Esophagus mucosa (tissue), 1 donor: ENCODE results near the gene STING1. TPM values are rescaled to one million over a fixed set of nuclear protein-coding genes. Genes with fewer than 3 reads are reported as not detected.
"Not testable (repeated sequence)": the region's sequence is repeated elsewhere in the genome, so short reads cannot be mapped to it uniquely, and the experiment has no call there.

ENCODE experiments used
- ATAC-seq: fragments of 200-7000 bp; cut with Tn5 transposase; one replicate; pipeline ENCODE4 v1.9.1; 2020
- total RNA-seq: library from RNA; stranded (reverse); gene quantifications from one replicate; pipeline ENCODE4 v1.2.4, GENCODE V29; 2023
- donor health status: DM: yes; HTN: yes; CAD: no.

The STING1 gene
- total RNA-seq, 1 donor from 2014 or later, result 45.5 TPM

GRCh38 chr5:139462586-139463276, 19.8 kb downstream of the STING1 start, which contains the start of gene ECSCR:
TSS of gene ECSCR (minus strand) at chr5:139462743. CDS start at chr5:139462670, 73 bp downstream.
- peak; percentile 32 for ATAC-seq

GRCh38 chr5:139461698-139462097, 20.9 kb downstream of the STING1 start:
- ATAC-seq, result peak; percentile 46

- no peak for ATAC-seq
Measured at GRCh38 chr5:139461176-139461575, 21.4 kb downstream of the STING1 start.

GRCh38 chr5:139460455-139460854, 22.1 kb downstream of the STING1 start:
- no peak for ATAC-seq

- peak; percentile 33 for ATAC-seq
Measured at GRCh38 chr5:139459451-139459934, 23.1 kb downstream of the STING1 start.

GRCh38 chr5:139458580-139459407, 23.8 kb downstream of the STING1 start:
- ATAC-seq, result peak; percentile 78

- ATAC-seq, result no peak
Measured at GRCh38 chr5:139457653-139458306, 24.8 kb downstream of the STING1 start.

- no peak for ATAC-seq
Measured at GRCh38 chr5:139457241-139457640, 25.3 kb downstream of the STING1 start.

- no peak for ATAC-seq
Measured at GRCh38 chr5:139456776-139457175, 25.8 kb downstream of the STING1 start.

- ATAC-seq, result no peak
Measured at GRCh38 chr5:139454568-139455290, 27.8 kb downstream of the STING1 start.

- ATAC-seq, result no peak
Measured at GRCh38 chr5:139453683-139454567, 28.6 kb downstream of the STING1 start.

- peak; percentile 37 for ATAC-seq
Measured at GRCh38 chr5:139451878-139452660, 30.5 kb downstream of the STING1 start.

GRCh38 chr5:139451176-139451575, 31.4 kb downstream of the STING1 start:
- ATAC-seq, result no peak

GRCh38 chr5:139446956-139447779, 35.4 kb downstream of the STING1 start:
- ATAC-seq, result peak; percentile 36

- ATAC-seq, result peak; percentile 48
Measured at GRCh38 chr5:139445325-139446170, 37.0 kb downstream of the STING1 start.

GRCh38 chr5:139443831-139444453, 38.6 kb downstream of the STING1 start:
- ATAC-seq, result no peak

GRCh38 chr5:139440416-139440815, 42.1 kb downstream of the STING1 start:
- not testable (repeated sequence) for ATAC-seq
